ENCODE results near the gene SRSF3. TPM values are rescaled to one million over a fixed set of nuclear protein-coding genes. Genes with fewer than 3 reads are reported as not detected.

SRSF3 gene
- total and polyA plus RNA-seq, 9 of the 15 experiments (the other 6 are each of a cell fraction or from before 2014, with no cell fraction given): 337 to 1,200 (median 518) TPM

DNA sequence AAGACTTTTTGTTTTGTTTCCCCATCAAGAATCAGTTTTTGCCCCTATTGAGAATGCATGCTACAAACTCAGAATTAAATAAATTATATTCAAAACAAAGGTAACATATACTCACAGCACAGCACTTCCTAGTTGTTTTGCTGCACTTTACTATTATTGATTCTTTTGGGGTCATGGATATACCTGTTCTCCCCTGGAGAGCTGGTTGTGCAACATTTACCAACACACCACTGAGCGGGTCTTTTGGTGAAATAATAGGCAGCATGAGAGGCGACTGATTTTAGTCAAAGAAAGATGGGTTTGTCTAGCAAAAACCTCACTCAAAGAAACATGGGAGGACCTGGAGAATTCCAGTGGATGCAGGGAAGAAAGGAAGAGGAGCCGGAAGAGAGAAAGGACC is 44.4 kb downstream of the SRSF3 start (continued):
- TF ChIP-seq ADNP (tag; IDR thresholded peaks at IDR 0.05) (no peak), RBM25 (IDR thresholded peaks at IDR 0.05; ENCODE audit: low read depth, low read length, severe bottlenecking) (no peak)

- Histone ChIP-seq H3K27ac (ENCODE audit: extremely low read depth, low read depth, low read length) (no peak overlapping the region), H3K9ac (ENCODE audit: insufficient read depth in 1 of 2, low read depth in 2 of 2, low read length in 2 of 2) (no peak overlapping the region), H3K4me2 (ENCODE audit: insufficient read depth, low read length) (no peak overlapping the region), H3K36me3 (ENCODE audit: control insufficient read depth, insufficient read depth, low read length) (no peaks in the 10 kb centered on the region), H3K4me3 (no peak overlapping the region), H3K9me1 (ENCODE audit: control insufficient read depth, insufficient read depth, low read length) (no peaks in the 10 kb centered on the region), H3K27me3 (ENCODE audit: control insufficient read depth in 2 of 2, insufficient read depth in 2 of 2, low read length in 2 of 2) (peaks cover 15 to 33% of the 10 kb centered on the region in 2 experiments; a peak in 4 of 5 replicates), H3K4me1 (replicated peaks in 1 of 2; ENCODE audit: control insufficient read depth in 2 of 2, insufficient read depth in 2 of 2, low read length in 2 of 2) (peaks cover 0 to 3% of the 10 kb centered on the region in 2 experiments; a peak in 1 of 5 replicates), H2AFZ (ENCODE audit: low read depth, low read length) (no peak overlapping the region), H3K9me3 (replicated peaks; ENCODE audit: control insufficient read depth, insufficient read depth, low read depth, low read length) (no peaks in the 10 kb centered on the region), H3K79me2 (ENCODE audit: control insufficient read depth, insufficient read depth, low read length) (no peaks in the 10 kb centered on the region), H4K20me1 (replicated peaks; ENCODE audit: control insufficient read depth, insufficient read depth, low read length) (peaks cover 4% of the 10 kb centered on the region; the same call in 1 of the 2 replicates)
- in situ Hi-C loops (cut with MboI): no loop called here
- ChIA-PET CTCF (ENCODE audit: low intra/inter-chr PET ratio) (no interaction called here), POLR2A (interaction anchor here (0.6 to 1.0 kb wide), 2 partner anchors 8 to 548 kb away, joined by 3 read pairs; no protein-coding TSS in a partner anchor)
- no peak for FAIRE-seq
- no TSS peak for BruUV-seq (replicated peaks)
- 23% methylated on average over 11 of the region's 11 CpGs for WGBS (ENCODE audit: insufficient coverage, low coverage, missing lambda C conversion rate)
- intact Hi-C loops (cut with micrococcal nuclease): no loop called here
- TF ChIP-seq, protein P1, sequence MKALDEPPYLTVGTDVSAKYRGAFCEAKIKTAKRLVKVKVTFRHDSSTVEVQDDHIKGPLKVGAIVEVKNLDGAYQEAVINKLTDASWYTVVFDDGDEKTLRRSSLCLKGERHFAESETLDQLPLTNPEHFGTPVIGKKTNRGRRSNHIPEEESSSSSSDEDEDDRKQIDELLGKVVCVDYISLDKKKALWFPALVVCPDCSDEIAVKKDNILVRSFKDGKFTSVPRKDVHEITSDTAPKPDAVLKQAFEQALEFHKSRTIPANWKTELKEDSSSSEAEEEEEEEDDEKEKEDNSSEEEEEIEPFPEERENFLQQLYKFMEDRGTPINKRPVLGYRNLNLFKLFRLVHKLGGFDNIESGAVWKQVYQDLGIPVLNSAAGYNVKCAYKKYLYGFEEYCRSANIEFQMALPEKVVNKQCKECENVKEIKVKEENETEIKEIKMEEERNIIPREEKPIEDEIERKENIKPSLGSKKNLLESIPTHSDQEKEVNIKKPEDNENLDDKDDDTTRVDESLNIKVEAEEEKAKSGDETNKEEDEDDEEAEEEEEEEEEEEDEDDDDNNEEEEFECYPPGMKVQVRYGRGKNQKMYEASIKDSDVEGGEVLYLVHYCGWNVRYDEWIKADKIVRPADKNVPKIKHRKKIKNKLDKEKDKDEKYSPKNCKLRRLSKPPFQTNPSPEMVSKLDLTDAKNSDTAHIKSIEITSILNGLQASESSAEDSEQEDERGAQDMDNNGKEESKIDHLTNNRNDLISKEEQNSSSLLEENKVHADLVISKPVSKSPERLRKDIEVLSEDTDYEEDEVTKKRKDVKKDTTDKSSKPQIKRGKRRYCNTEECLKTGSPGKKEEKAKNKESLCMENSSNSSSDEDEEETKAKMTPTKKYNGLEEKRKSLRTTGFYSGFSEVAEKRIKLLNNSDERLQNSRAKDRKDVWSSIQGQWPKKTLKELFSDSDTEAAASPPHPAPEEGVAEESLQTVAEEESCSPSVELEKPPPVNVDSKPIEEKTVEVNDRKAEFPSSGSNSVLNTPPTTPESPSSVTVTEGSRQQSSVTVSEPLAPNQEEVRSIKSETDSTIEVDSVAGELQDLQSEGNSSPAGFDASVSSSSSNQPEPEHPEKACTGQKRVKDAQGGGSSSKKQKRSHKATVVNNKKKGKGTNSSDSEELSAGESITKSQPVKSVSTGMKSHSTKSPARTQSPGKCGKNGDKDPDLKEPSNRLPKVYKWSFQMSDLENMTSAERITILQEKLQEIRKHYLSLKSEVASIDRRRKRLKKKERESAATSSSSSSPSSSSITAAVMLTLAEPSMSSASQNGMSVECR (CRISPR knock-in tag; IDR thresholded peaks at IDR 0.05): no peak
- TF ChIP-seq, protein P2, sequence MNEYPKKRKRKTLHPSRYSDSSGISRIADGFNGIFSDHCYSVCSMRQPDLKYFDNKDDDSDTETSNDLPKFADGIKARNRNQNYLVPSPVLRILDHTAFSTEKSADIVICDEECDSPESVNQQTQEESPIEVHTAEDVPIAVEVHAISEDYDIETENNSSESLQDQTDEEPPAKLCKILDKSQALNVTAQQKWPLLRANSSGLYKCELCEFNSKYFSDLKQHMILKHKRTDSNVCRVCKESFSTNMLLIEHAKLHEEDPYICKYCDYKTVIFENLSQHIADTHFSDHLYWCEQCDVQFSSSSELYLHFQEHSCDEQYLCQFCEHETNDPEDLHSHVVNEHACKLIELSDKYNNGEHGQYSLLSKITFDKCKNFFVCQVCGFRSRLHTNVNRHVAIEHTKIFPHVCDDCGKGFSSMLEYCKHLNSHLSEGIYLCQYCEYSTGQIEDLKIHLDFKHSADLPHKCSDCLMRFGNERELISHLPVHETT (CRISPR knock-in tag; conservative IDR thresholded peaks at IDR 0.05 in 1 of 2, IDR thresholded peaks at IDR 0.05 in 1 of 2): 0 out of 4 replicates have a peak, but pooled peaks of 1 of the 2 experiments have one; percentile 23
- no peak for DNase-seq (ENCODE audit: extremely low read depth in 1 of 4, low spot score in 3 of 4)
- ATAC-seq: no peak; the same call in 2 of the 3 replicates
These were observed 45.1 kb downstream of the SRSF3 start for GRCh38 chr6:36639171-36639808.
